HEK293 (cell line): Measurements from ENCODE around the gene CTSF.

Experiments used
- CTCF ChIA-PET: fragments of 350-600 bp; formaldehyde crosslinking; extraction: SDS; loops from one replicate; lab custom pipeline; 2021; ENCODE audit warnings: antibody characterized with exemption; lab: Yijun Ruan, JAX
- POLR2A ChIA-PET: fragments of 300-600 bp; formaldehyde crosslinking; extraction: SDS; loops from one replicate; lab custom pipeline; 2020; ENCODE audit warnings: antibody characterized with exemption, inconsistent platforms; lab: Yijun Ruan, JAX
- H3K27ac ChIP-seq: fragments of 200-500 bp; sonication (Bioruptor generic); 2 replicates; pipeline ENCODE4 v1.5.1; 2014; ENCODE audit warnings: low read depth, low read length, control low read depth, inconsistent platforms; ENCODE audit errors: extremely low read depth
- H3K36me3 ChIP-seq, 2 experiments: fragments of 200-500 bp in 1 of 2; sonication (Bioruptor generic) in 1 of 2; 1 replicate in 1 of 2; 2 replicates in 1 of 2; pipeline ENCODE4 v1.5.1; 2014 to 2017; ENCODE audit warnings: inconsistent platforms in 2 of 2, low read length in 2 of 2; ENCODE audit not compliant: control insufficient read depth in 2 of 2, insufficient read depth in 1 of 2
- H3K4me1 ChIP-seq: fragments of 200-500 bp; sonication (Bioruptor generic); 2 replicates; pipeline ENCODE4 v1.5.1; 2014; ENCODE audit warnings: mild to moderate bottlenecking, low read length, inconsistent platforms; ENCODE audit not compliant: control insufficient read depth, insufficient read depth
- H3K4me3 ChIP-seq: 2 replicates; pipeline ENCODE4 v1.5.1; 2011; ENCODE audit warnings: low read depth, mild to moderate bottlenecking, control low read depth, low read length, moderate library complexity
- H3K9me3 ChIP-seq: fragments of 200-500 bp; sonication (Bioruptor generic); 2 replicates; pipeline ENCODE4 v1.5.1; 2014; ENCODE audit warnings: low read depth, low read length, inconsistent platforms; ENCODE audit not compliant: control insufficient read depth, insufficient read depth
- BCL6B ChIP-seq: fragments of 450-650 bp; formaldehyde crosslinking; IDR thresholded peaks from 2 replicates; pipeline ENCODE4 v1.5.1; 2017; ENCODE audit warnings: missing biosample characterization, missing genetic modification characterization
- TCF7L2 ChIP-seq: IDR thresholded peaks from 2 replicates; pipeline ENCODE4 v1.6.1; 2011; ENCODE audit warnings: low read depth, mild to moderate bottlenecking, inconsistent platforms, low read length, moderate library complexity, borderline replicate concordance
- ZBTB11 ChIP-seq: fragments of 450-650 bp; formaldehyde crosslinking; conservative IDR thresholded peaks from 2 replicates; pipeline ENCODE4 v1.5.1; 2016; ENCODE audit warnings: low read depth, missing biosample characterization, missing genetic modification characterization
- ZBTB6 ChIP-seq: fragments of 450-650 bp; formaldehyde crosslinking; IDR thresholded peaks from 2 replicates; pipeline ENCODE4 v1.5.1; 2017; ENCODE audit warnings: missing biosample characterization, missing genetic modification characterization
- ZBTB8A ChIP-seq: fragments of 450-650 bp; formaldehyde crosslinking; IDR thresholded peaks from 2 replicates; pipeline ENCODE4 v1.5.1; 2016; ENCODE audit warnings: missing biosample characterization, missing genetic modification characterization
- ZNF133 ChIP-seq: fragments of 450-650 bp; formaldehyde crosslinking; IDR thresholded peaks from 2 replicates; pipeline ENCODE4 v1.5.1; 2016; ENCODE audit warnings: missing biosample characterization, missing genetic modification characterization
- ZNF18 ChIP-seq: fragments of 450-650 bp; formaldehyde crosslinking; IDR thresholded peaks from 2 replicates; pipeline ENCODE4 v1.5.1; 2016; ENCODE audit warnings: missing biosample characterization, missing genetic modification characterization
- ZNF280C ChIP-seq: fragments of 450-650 bp; formaldehyde crosslinking; IDR thresholded peaks from 2 replicates; pipeline ENCODE4 v1.5.1; 2016; ENCODE audit warnings: missing biosample characterization, missing genetic modification characterization
- ZNF501 ChIP-seq: fragments of 450-650 bp; formaldehyde crosslinking; IDR thresholded peaks from 2 replicates; pipeline ENCODE4 v1.5.1; 2016; ENCODE audit warnings: missing biosample characterization, missing genetic modification characterization
- ZNF580 ChIP-seq: fragments of 450-650 bp; formaldehyde crosslinking; IDR thresholded peaks from 2 replicates; pipeline ENCODE4 v1.5.1; 2016; ENCODE audit warnings: missing biosample characterization, missing genetic modification characterization
- ZNF610 ChIP-seq: fragments of 450-650 bp; formaldehyde crosslinking; IDR thresholded peaks from 2 replicates; pipeline ENCODE4 v1.5.1; 2016; ENCODE audit warnings: missing biosample characterization, missing genetic modification characterization, borderline replicate concordance
- ZNF692 ChIP-seq: fragments of 450-650 bp; formaldehyde crosslinking; IDR thresholded peaks from 2 replicates; pipeline ENCODE4 v1.5.1; 2016; ENCODE audit warnings: missing biosample characterization, missing genetic modification characterization
- ZNF792 ChIP-seq: fragments of 450-650 bp; formaldehyde crosslinking; IDR thresholded peaks from 2 replicates; pipeline ENCODE4 v1.5.1; 2016; ENCODE audit warnings: missing biosample characterization, missing genetic modification characterization
- ZSCAN18 ChIP-seq: fragments of 450-650 bp; formaldehyde crosslinking; IDR thresholded peaks from 2 replicates; pipeline ENCODE4 v1.5.1; 2016; ENCODE audit warnings: missing biosample characterization, missing genetic modification characterization
- TF ChIP-seq, protein P1 (sequence below): fragments of 450-650 bp; formaldehyde crosslinking; IDR thresholded peaks from 2 replicates; pipeline ENCODE4 v1.5.1; 2017; ENCODE audit warnings: missing biosample characterization, missing genetic modification characterization
- TF ChIP-seq, protein P2 (sequence below): fragments of 450-650 bp; formaldehyde crosslinking; IDR thresholded peaks from 2 replicates; pipeline ENCODE4 v1.5.1; 2016; ENCODE audit warnings: missing biosample characterization, missing genetic modification characterization
- TF ChIP-seq, protein P3 (sequence below): fragments of 450-650 bp; formaldehyde crosslinking; IDR thresholded peaks from 2 replicates; pipeline ENCODE4 v1.5.1; 2016; ENCODE audit warnings: missing biosample characterization, missing genetic modification characterization

The CTSF gene

GRCh38 chr11:66529069-66529468 lies 39.3 kb downstream of the CTSF start (continued):
- TF ChIP-seq ZNF18 (tag by site-specific recombination) (no peak), ZBTB8A (no peak), ZNF280C (no peak), ZNF580 (tag by site-specific recombination) (no peak), ZSCAN18 (no peak)
- TF ChIP-seq, protein P1, sequence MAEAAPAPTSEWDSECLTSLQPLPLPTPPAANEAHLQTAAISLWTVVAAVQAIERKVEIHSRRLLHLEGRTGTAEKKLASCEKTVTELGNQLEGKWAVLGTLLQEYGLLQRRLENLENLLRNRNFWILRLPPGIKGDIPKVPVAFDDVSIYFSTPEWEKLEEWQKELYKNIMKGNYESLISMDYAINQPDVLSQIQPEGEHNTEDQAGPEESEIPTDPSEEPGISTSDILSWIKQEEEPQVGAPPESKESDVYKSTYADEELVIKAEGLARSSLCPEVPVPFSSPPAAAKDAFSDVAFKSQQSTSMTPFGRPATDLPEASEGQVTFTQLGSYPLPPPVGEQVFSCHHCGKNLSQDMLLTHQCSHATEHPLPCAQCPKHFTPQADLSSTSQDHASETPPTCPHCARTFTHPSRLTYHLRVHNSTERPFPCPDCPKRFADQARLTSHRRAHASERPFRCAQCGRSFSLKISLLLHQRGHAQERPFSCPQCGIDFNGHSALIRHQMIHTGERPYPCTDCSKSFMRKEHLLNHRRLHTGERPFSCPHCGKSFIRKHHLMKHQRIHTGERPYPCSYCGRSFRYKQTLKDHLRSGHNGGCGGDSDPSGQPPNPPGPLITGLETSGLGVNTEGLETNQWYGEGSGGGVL, result no peak
- TF ChIP-seq, protein P2, sequence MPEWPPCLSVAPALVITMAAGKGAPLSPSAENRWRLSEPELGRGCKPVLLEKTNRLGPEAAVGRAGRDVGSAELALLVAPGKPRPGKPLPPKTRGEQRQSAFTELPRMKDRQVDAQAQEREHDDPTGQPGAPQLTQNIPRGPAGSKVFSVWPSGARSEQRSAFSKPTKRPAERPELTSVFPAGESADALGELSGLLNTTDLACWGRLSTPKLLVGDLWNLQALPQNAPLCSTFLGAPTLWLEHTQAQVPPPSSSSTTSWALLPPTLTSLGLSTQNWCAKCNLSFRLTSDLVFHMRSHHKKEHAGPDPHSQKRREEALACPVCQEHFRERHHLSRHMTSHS (tag by site-specific recombination), result no peak

- ChIA-PET POLR2A (interaction anchor here (0.7 kb wide), 1 partner anchor 40 kb away, joined by 3 read pairs; no protein-coding TSS in a partner anchor), CTCF (no interaction called here)
- Histone ChIP-seq H3K36me3 (peaks cover 0 to 63% of the 10 kb centered on the region in 2 experiments; a peak in 2 of 3 replicates), H3K4me1 (no peaks in the 10 kb centered on the region), H3K4me3 (no peak overlapping the region), H3K9me3 (no peaks in the 10 kb centered on the region), H3K27ac (no peak overlapping the region)
- TF ChIP-seq, protein P3, sequence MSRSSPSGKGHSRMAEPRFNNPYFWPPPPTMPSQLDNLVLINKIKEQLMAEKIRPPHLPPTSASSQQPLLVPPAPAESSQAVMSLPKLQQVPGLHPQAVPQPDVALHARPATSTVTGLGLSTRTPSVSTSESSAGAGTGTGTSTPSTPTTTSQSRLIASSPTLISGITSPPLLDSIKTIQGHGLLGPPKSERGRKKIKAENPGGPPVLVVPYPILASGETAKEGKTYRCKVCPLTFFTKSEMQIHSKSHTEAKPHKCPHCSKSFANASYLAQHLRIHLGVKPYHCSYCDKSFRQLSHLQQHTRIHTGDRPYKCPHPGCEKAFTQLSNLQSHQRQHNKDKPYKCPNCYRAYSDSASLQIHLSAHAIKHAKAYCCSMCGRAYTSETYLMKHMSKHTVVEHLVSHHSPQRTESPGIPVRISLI (tag by site-specific recombination), result no peak
- TF ChIP-seq ZBTB11 (no peak), TCF7L2 (no peak), ZNF692 (tag by site-specific recombination) (no peak), ZNF792 (tag by site-specific recombination) (no peak), BCL6B (tag by site-specific recombination) (no peak), ZNF501 (tag by site-specific recombination) (no peak), ZBTB6 (tag by site-specific recombination) (no peak), ZNF133 (tag by site-specific recombination) (no peak), ZNF610 (no peak)
Observed at GRCh38 chr11:66524304-66525040, 43.9 kb downstream of the CTSF start.
